ENCODE data around the gene YTHDF1.

Gene YTHDF1

GRCh38 chr20:63206878-63207277 is 9.1 kb downstream of the YTHDF1 start:
- DNase-seq = no peak

- no peak for DNase-seq
These were observed 10.0 kb downstream of the YTHDF1 start for GRCh38 chr20:63205896-63206295.

- no peak for DNase-seq
These were observed 11.6 kb downstream of the YTHDF1 start for GRCh38 chr20:63204362-63204761.

- DNase-seq = no peak
These were observed 13.0 kb downstream of the YTHDF1 start for GRCh38 chr20:63202811-63203526.

GRCh38 chr20:63202021-63202420 is 13.9 kb downstream of the YTHDF1 start:
- no peak for DNase-seq

GRCh38 chr20:63198606-63199005 is 17.3 kb downstream of the YTHDF1 start:
- no peak for DNase-seq

GRCh38 chr20:63196768-63197470 is 19.0 kb downstream of the YTHDF1 start:
- DNase-seq = no peak

GRCh38 chr20:63194797-63195173 is 21.1 kb downstream of the YTHDF1 start:
- DNase-seq = no peak

GRCh38 chr20:63194007-63194796 is 21.7 kb downstream of the YTHDF1 start:
- no peak for DNase-seq

GRCh38 chr20:63192721-63193120 is 23.2 kb downstream of the YTHDF1 start:
- no peak for DNase-seq

GRCh38 chr20:63191400-63191799 is 24.5 kb downstream of the YTHDF1 start:
- no peak for DNase-seq

- DNase-seq = no peak
These were observed 25.1 kb downstream of the YTHDF1 start for GRCh38 chr20:63190828-63191227.

- DNase-seq = no peak
These were observed 25.9 kb downstream of the YTHDF1 start for GRCh38 chr20:63189846-63190559.

- DNase-seq = no peak
These were observed 26.6 kb downstream of the YTHDF1 start for GRCh38 chr20:63189322-63189642.

GRCh38 chr20:63188641-63189321 is 27.1 kb downstream of the YTHDF1 start:
- no peak for DNase-seq

- no peak for DNase-seq
These were observed 27.8 kb downstream of the YTHDF1 start for GRCh38 chr20:63188159-63188442.

- no peak for DNase-seq
These were observed 28.4 kb downstream of the YTHDF1 start for GRCh38 chr20:63187338-63188158.

- DNase-seq = no peak
These were observed 29.2 kb downstream of the YTHDF1 start for GRCh38 chr20:63186528-63187316.

GRCh38 chr20:63186084-63186483 is 29.8 kb downstream of the YTHDF1 start:
- no peak for DNase-seq

- DNase-seq = no peak
These were observed 30.6 kb downstream of the YTHDF1 start for GRCh38 chr20:63185215-63185796.
